ENCODE measurements around the gene NOTCH1. TPM values are rescaled to one million over a fixed set of nuclear protein-coding genes. Genes with fewer than 3 reads are reported as not detected.

NOTCH1 gene
- total RNA-seq, 3 donors from 2014 or later: 12.6 to 33.8 (median 21.1) TPM

DNA sequence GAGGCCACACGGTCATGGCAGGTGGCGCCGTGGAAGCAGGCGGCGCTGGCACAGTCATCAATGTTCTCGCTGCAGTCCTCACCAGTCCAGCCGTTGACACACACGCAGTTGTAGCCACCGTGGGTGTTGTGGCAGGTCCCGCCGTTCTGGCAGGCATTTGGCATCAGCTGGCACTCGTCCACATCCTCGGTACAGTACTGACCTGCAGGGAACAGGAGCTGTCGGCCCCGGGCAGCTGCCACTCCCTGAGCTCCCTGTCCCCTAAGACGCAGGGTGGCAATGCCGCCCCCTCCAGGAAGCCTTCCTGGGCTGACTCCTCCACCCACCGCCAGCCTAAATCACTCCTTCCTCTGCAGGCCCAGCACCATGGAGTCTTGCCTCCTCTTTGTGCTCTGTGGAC, 27.2 kb downstream of the NOTCH1 start:
- Histone ChIP-seq H3K4me1 (no peaks in the 10 kb centered on the region), H3K27ac (no peak overlapping the region), H3K27me3 (no peaks in the 10 kb centered on the region), H3K4me3 (no peak overlapping the region), H3K36me3 (no peaks in the 10 kb centered on the region), H3K9me3 (no peaks in the 10 kb centered on the region)
- no peak for DNase-seq (ENCODE audit: low spot score in 2 of 2)
- TF ChIP-seq, protein P1, sequence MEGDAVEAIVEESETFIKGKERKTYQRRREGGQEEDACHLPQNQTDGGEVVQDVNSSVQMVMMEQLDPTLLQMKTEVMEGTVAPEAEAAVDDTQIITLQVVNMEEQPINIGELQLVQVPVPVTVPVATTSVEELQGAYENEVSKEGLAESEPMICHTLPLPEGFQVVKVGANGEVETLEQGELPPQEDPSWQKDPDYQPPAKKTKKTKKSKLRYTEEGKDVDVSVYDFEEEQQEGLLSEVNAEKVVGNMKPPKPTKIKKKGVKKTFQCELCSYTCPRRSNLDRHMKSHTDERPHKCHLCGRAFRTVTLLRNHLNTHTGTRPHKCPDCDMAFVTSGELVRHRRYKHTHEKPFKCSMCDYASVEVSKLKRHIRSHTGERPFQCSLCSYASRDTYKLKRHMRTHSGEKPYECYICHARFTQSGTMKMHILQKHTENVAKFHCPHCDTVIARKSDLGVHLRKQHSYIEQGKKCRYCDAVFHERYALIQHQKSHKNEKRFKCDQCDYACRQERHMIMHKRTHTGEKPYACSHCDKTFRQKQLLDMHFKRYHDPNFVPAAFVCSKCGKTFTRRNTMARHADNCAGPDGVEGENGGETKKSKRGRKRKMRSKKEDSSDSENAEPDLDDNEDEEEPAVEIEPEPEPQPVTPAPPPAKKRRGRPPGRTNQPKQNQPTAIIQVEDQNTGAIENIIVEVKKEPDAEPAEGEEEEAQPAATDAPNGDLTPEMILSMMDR (IDR thresholded peaks at IDR 0.05): no peak
- TF ChIP-seq POLR2A (IDR thresholded peaks at IDR 0.05) (no peak), POLR2AphosphoS5 (IDR thresholded peaks at IDR 0.05) (no peak)
- intact Hi-C loops (cut with DNase I; ENCODE audit: low total_unique reads): no loop called here

DNA sequence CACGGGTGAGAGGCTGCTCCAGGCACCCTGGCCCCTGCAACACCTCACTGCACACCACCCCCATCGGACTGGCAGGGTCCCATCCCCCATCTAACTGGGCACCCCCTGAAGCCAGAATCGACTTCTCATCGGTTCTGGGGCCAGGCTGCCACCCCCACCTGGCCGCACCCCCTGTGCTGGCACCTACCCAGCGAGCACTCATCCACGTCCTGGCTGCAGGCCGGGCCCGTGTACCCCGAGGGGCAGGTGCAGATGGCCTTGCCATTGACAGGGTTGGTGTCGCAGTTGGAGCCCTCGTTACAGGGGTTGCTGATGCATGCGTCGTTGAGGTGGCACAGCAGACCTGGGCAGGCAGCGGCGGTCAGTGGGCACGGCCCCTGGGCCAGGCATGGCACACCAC, 27.9 kb downstream of the NOTCH1 start:
- intact Hi-C loops (cut with DNase I; ENCODE audit: low total_unique reads): no loop called here
- Histone ChIP-seq H3K36me3 (no peaks in the 10 kb centered on the region), H3K27me3 (no peaks in the 10 kb centered on the region), H3K27ac (no peak overlapping the region), H3K4me1 (no peaks in the 10 kb centered on the region), H3K4me3 (no peak overlapping the region), H3K9me3 (no peaks in the 10 kb centered on the region)
- DNase-seq (ENCODE audit: low spot score in 2 of 2): no peak
- TF ChIP-seq POLR2A (IDR thresholded peaks at IDR 0.05) (no peak), POLR2AphosphoS5 (IDR thresholded peaks at IDR 0.05) (no peak)
- TF ChIP-seq, protein P1 (IDR thresholded peaks at IDR 0.05): no peak

DNA sequence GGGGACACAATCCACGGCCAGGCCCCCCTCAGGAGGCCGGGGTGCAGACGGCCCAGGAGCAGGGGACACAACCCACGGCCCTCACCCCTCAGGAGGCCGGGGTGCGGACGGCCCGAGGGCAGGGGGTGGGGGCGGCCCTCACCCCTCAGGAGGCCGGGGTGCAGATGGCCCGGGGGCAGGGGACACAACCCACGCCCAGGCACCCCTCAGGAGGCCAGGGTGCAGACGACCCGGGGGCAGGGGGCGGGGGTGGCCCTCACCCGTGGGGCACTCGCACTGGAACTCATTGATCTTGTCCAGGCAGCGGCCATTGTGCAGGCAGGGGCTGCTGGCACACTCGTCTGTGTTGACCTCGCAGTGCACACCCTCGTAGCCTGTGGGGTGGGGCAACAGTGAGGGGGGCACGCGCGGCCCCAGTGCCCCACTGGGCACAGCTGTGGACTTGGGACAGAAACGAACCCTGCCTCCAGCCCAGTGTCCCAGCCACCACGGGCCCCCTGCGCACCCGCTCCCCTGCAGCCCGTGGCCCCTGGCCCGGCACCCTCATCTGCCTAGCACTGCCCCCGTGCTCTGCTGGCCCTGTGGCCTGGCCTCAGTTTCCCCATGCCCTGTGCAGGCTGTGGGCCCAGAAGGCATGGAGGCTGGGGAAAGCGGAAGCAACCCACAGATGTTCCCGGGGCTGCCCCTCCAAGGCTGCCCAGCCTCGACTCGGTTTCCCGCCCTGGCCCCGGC, 28.7 kb downstream of the NOTCH1 start:
- Histone ChIP-seq H3K27ac (peak overlapping the region in 1 of 2 donors; percentile 3), H3K4me3 (no peak overlapping the region), H3K4me1 (no peaks in the 10 kb centered on the region), H3K9me3 (no peaks in the 10 kb centered on the region), H3K36me3 (no peaks in the 10 kb centered on the region), H3K27me3 (no peaks in the 10 kb centered on the region)
- no peak for DNase-seq (ENCODE audit: low spot score in 2 of 2)
- TF ChIP-seq POLR2A (IDR thresholded peaks at IDR 0.05) (no peak), POLR2AphosphoS5 (IDR thresholded peaks at IDR 0.05) (no peak)
- TF ChIP-seq, protein P1 (IDR thresholded peaks at IDR 0.05): no peak
- intact Hi-C loops (cut with DNase I; ENCODE audit: low total_unique reads): no loop called here

DNA sequence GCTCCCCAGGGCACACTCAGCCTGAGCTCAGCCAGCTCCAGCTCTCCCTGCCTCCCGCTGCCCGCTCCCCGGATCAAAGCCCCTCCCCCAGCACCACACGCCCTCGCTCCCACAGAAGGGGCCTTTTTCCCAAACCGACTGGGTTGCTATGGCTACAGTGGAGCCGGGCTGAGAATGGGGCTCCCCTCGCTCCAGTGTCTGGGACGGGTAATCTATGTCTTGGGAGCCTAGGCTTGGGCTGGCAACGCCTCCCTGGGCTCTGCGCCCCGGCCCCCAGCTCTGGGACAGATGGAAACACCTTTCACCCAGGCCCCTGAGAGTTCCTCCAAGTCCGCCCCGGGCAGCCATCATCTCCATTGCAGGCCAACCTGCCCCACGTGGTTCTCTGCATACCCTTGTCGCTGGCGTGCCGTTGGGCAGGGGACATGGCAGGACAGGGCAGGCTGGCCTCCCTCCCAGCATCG, 29.6 kb downstream of the NOTCH1 start:
- Histone ChIP-seq H3K36me3 (no peaks in the 10 kb centered on the region), H3K27me3 (no peaks in the 10 kb centered on the region), H3K27ac (peak overlapping the region in 1 of 2 donors; percentile 3), H3K4me1 (no peaks in the 10 kb centered on the region), H3K4me3 (no peak overlapping the region), H3K9me3 (no peaks in the 10 kb centered on the region)
- intact Hi-C loops (cut with DNase I; ENCODE audit: low total_unique reads): no loop called here
- TF ChIP-seq POLR2A (IDR thresholded peaks at IDR 0.05) (no peak), POLR2AphosphoS5 (IDR thresholded peaks at IDR 0.05) (no peak)
- TF ChIP-seq, protein P1 (IDR thresholded peaks at IDR 0.05): no peak
- DNase-seq (ENCODE audit: low spot score in 2 of 2): no peak

DNA sequence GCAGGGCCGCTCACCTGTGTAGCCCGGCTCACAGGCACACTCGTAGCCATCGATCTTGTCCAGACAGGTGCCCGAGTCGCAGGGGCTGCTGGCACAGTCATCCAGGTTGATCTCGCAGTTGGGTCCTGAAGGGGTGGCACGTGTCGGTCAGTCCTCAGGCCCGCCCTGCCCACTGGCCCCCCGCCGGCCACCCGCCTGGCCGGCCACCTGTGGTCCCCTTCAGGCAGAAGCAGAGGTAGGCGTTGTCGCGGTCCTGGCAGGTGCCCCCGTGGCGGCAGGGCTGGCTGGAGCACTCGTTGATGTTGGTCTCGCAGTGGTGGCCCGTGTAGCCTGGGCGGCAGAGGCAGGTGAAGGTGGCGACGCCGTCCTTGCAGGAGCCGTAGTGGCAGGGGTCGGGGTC, 30.6 kb downstream of the NOTCH1 start:
- Histone ChIP-seq H3K27me3 (no peaks in the 10 kb centered on the region), H3K36me3 (no peaks in the 10 kb centered on the region), H3K4me1 (no peaks in the 10 kb centered on the region)

More for the DNA sequence above, 30.6 kb downstream of the NOTCH1 start:
- H3K4me3 ChIP-seq: no peak overlapping the region
- TF ChIP-seq POLR2AphosphoS5 (IDR thresholded peaks at IDR 0.05) (no peak), POLR2A (IDR thresholded peaks at IDR 0.05) (no peak)
- TF ChIP-seq, protein P1 (IDR thresholded peaks at IDR 0.05): no peak
- no peak for DNase-seq (ENCODE audit: low spot score in 2 of 2)
- no peaks in the 10 kb centered on the region for H3K9me3 ChIP-seq
- H3K27ac ChIP-seq: peak overlapping the region in 1 of 2 donors; percentile 25
- intact Hi-C loops (cut with DNase I; ENCODE audit: low total_unique reads): no loop called here
